ENCODE measurements around the gene CCDC137. TPM values are rescaled to one million over a fixed set of nuclear protein-coding genes. Genes with fewer than 3 reads are reported as not detected.

Gene CCDC137
- polyA plus RNA-seq, 1 donor from 2014 or later = 27.9 TPM

- H3K9me3 Mint-ChIP-seq = no peaks in the 10 kb centered on the region
- peak within 1 kb of the TSS; percentile 96 to 97 (median 96) for H3K27ac Mint-ChIP-seq
- peaks cover 14 to 24% (median 21%) of the 10 kb centered on the region in 3 donors for H3K4me1 Mint-ChIP-seq
- no peaks in the 10 kb centered on the region for H3K36me3 Mint-ChIP-seq
- no peaks in the 10 kb centered on the region for H3K27me3 Mint-ChIP-seq
- peak within 1 kb of the TSS; percentile 87 to 99 (median 94) for H3K4me3 Mint-ChIP-seq
These were observed 17.3 kb downstream of the CCDC137 start, which contains the start of the genes ARL16 and HGS for GRCh38 chr17:81683584-81684441. TSS of gene ARL16 (minus strand) at chr17:81683797. CDS start at chr17:81683753, 44 bp downstream. TSS of gene HGS (plus strand) at chr17:81684011. CDS start at chr17:81684067, 56 bp downstream.

GRCh38 chr17:81684442-81684911, 17.9 kb downstream of the CCDC137 start:
- Mint-ChIP-seq H3K4me3 (peak overlapping the region; percentile 83 to 94 (median 93)), H3K36me3 (no peaks in the 10 kb centered on the region), H3K27me3 (no peaks in the 10 kb centered on the region), H3K9me3 (no peaks in the 10 kb centered on the region), H3K27ac (peak overlapping the region in 2 of 3 donors; percentile 81 to 96), H3K4me1 (peaks cover 14 to 24% (median 21%) of the 10 kb centered on the region in 3 donors)

GRCh38 chr17:81685108-81685507, 18.6 kb downstream of the CCDC137 start:
- peak overlapping the region in 2 of 3 donors; percentile 81 to 96 for H3K27ac Mint-ChIP-seq
- peak overlapping the region; percentile 83 to 94 (median 93) for H3K4me3 Mint-ChIP-seq
- peaks cover 10 to 24% (median 21%) of the 10 kb centered on the region in 3 donors for H3K4me1 Mint-ChIP-seq
- no peaks in the 10 kb centered on the region for H3K9me3 Mint-ChIP-seq
- no peaks in the 10 kb centered on the region for H3K27me3 Mint-ChIP-seq
- no peaks in the 10 kb centered on the region for H3K36me3 Mint-ChIP-seq

- H3K4me1 Mint-ChIP-seq = peaks cover 10 to 24% (median 21%) of the 10 kb centered on the region in 3 donors
- H3K27me3 Mint-ChIP-seq = no peaks in the 10 kb centered on the region
- no peaks in the 10 kb centered on the region for H3K9me3 Mint-ChIP-seq
- no peaks in the 10 kb centered on the region for H3K36me3 Mint-ChIP-seq
- peak overlapping the region in 1 of 4 donors; percentile 21 for H3K4me3 Mint-ChIP-seq
- no peak overlapping the region for H3K27ac Mint-ChIP-seq
These were observed 20.1 kb downstream of the CCDC137 start for GRCh38 chr17:81686614-81687013.

GRCh38 chr17:81687770-81688541, 21.4 kb downstream of the CCDC137 start:
- Mint-ChIP-seq H3K27ac (no peak overlapping the region), H3K9me3 (no peaks in the 10 kb centered on the region), H3K4me1 (peaks cover 6 to 18% (median 16%) of the 10 kb centered on the region in 3 donors), H3K4me3 (peak overlapping the region in 1 of 4 donors; percentile 73), H3K36me3 (no peaks in the 10 kb centered on the region), H3K27me3 (no peaks in the 10 kb centered on the region)

GRCh38 chr17:81688616-81689015, 22.1 kb downstream of the CCDC137 start:
- Mint-ChIP-seq H3K9me3 (no peaks in the 10 kb centered on the region), H3K27ac (no peak overlapping the region), H3K4me1 (peaks cover 3 to 16% (median 14%) of the 10 kb centered on the region in 3 donors), H3K4me3 (peak overlapping the region in 1 of 4 donors; percentile 12), H3K27me3 (no peaks in the 10 kb centered on the region), H3K36me3 (no peaks in the 10 kb centered on the region)

- H3K36me3 Mint-ChIP-seq = no peaks in the 10 kb centered on the region
These were observed 23.5 kb downstream of the CCDC137 start for GRCh38 chr17:81690066-81690465.

GRCh38 chr17:81690549-81690948, 24.0 kb downstream of the CCDC137 start:
- Mint-ChIP-seq H3K4me3 (no peak overlapping the region), H3K27me3 (no peaks in the 10 kb centered on the region), H3K27ac (no peak overlapping the region), H3K9me3 (no peaks in the 10 kb centered on the region), H3K4me1 (peaks cover 0 to 5% (median 5%) of the 10 kb centered on the region in 3 donors), H3K36me3 (no peaks in the 10 kb centered on the region)

More at GRCh38 chr17:81690066-81690465, 23.5 kb downstream of the CCDC137 start:
- peaks cover 0 to 8% (median 6%) of the 10 kb centered on the region in 3 donors for H3K4me1 Mint-ChIP-seq
- no peak overlapping the region for H3K27ac Mint-ChIP-seq
- no peaks in the 10 kb centered on the region for H3K9me3 Mint-ChIP-seq
- H3K27me3 Mint-ChIP-seq = no peaks in the 10 kb centered on the region
- no peak overlapping the region for H3K4me3 Mint-ChIP-seq

- Mint-ChIP-seq H3K27me3 (no peaks in the 10 kb centered on the region), H3K4me3 (no peak overlapping the region), H3K36me3 (no peaks in the 10 kb centered on the region), H3K9me3 (no peaks in the 10 kb centered on the region), H3K27ac (no peak overlapping the region), H3K4me1 (peaks cover 0 to 5% (median 2%) of the 10 kb centered on the region in 3 donors)
These were observed 24.7 kb downstream of the CCDC137 start for GRCh38 chr17:81691196-81691595.

- H3K27ac Mint-ChIP-seq = no peak overlapping the region
These were observed 25.1 kb downstream of the CCDC137 start for GRCh38 chr17:81691608-81692007.

GRCh38 chr17:81693509-81694210, 27.1 kb downstream of the CCDC137 start:
- no peaks in the 10 kb centered on the region for H3K4me1 Mint-ChIP-seq
- H3K9me3 Mint-ChIP-seq = no peaks in the 10 kb centered on the region
- H3K36me3 Mint-ChIP-seq = no peaks in the 10 kb centered on the region
- no peak overlapping the region for H3K27ac Mint-ChIP-seq
- no peak overlapping the region for H3K4me3 Mint-ChIP-seq
- no peaks in the 10 kb centered on the region for H3K27me3 Mint-ChIP-seq

More at GRCh38 chr17:81691608-81692007, 25.1 kb downstream of the CCDC137 start:
- H3K4me1 Mint-ChIP-seq = peaks cover 0 to 5% (median 0%) of the 10 kb centered on the region in 3 donors
- H3K9me3 Mint-ChIP-seq = no peaks in the 10 kb centered on the region
- H3K27me3 Mint-ChIP-seq = no peaks in the 10 kb centered on the region
- no peak overlapping the region for H3K4me3 Mint-ChIP-seq
- H3K36me3 Mint-ChIP-seq = no peaks in the 10 kb centered on the region

GRCh38 chr17:81694810-81695209, 28.3 kb downstream of the CCDC137 start:
- no peak overlapping the region for H3K4me3 Mint-ChIP-seq
- no peaks in the 10 kb centered on the region for H3K36me3 Mint-ChIP-seq
- H3K27me3 Mint-ChIP-seq = no peaks in the 10 kb centered on the region
- no peaks in the 10 kb centered on the region for H3K9me3 Mint-ChIP-seq
- no peak overlapping the region for H3K27ac Mint-ChIP-seq
- H3K4me1 Mint-ChIP-seq = no peaks in the 10 kb centered on the region

- no peaks in the 10 kb centered on the region for H3K9me3 Mint-ChIP-seq
- H3K4me1 Mint-ChIP-seq = no peaks in the 10 kb centered on the region
- no peaks in the 10 kb centered on the region for H3K36me3 Mint-ChIP-seq
- H3K4me3 Mint-ChIP-seq = no peak overlapping the region
- H3K27ac Mint-ChIP-seq = no peak overlapping the region
- H3K27me3 Mint-ChIP-seq = no peaks in the 10 kb centered on the region
These were observed 28.7 kb downstream of the CCDC137 start for GRCh38 chr17:81695211-81695610.

- no peaks in the 10 kb centered on the region for H3K9me3 Mint-ChIP-seq
- H3K4me3 Mint-ChIP-seq = no peak overlapping the region
- H3K27ac Mint-ChIP-seq = no peak overlapping the region
- H3K27me3 Mint-ChIP-seq = no peaks in the 10 kb centered on the region
- no peaks in the 10 kb centered on the region for H3K4me1 Mint-ChIP-seq
- H3K36me3 Mint-ChIP-seq = no peaks in the 10 kb centered on the region
These were observed 29.3 kb downstream of the CCDC137 start for GRCh38 chr17:81695801-81696200.
